ENCODE measurements around the gene BSCL2.
A peak's percentile ranks its signal among the peaks of the same experiment; 100 is the strongest.
"Not testable (repeated sequence)": the region's sequence is repeated elsewhere in the genome, so short reads cannot be mapped to it uniquely, and the experiment has no call there.

BSCL2 gene

DNA sequence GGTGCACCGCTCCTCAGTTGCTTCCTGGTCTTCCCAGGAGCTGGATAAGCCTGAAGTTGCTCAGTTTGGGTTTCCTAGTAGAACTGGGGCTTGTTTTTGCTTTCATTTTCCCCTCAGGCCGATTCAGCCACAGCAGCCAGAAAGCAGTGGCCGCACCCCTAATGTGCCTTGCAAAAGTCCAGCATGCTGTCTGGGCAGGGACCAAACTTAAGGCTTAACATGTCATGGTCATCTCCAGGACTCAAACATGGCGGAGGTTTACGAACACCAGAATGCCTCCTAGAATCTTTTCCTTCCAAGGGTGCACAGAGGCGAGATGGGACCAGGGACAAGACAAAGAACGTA, 2.7 kb upstream of the BSCL2 start:
- H3K4me3 ChIP-seq (ENCODE audit: low read length), result peak overlapping the region; percentile 57; the same call in 1 of the 2 replicates
- no peak for TF ChIP-seq ZNF274 (IDR thresholded peaks at IDR 0.05; ENCODE audit: low read depth, low read length)

DNA sequence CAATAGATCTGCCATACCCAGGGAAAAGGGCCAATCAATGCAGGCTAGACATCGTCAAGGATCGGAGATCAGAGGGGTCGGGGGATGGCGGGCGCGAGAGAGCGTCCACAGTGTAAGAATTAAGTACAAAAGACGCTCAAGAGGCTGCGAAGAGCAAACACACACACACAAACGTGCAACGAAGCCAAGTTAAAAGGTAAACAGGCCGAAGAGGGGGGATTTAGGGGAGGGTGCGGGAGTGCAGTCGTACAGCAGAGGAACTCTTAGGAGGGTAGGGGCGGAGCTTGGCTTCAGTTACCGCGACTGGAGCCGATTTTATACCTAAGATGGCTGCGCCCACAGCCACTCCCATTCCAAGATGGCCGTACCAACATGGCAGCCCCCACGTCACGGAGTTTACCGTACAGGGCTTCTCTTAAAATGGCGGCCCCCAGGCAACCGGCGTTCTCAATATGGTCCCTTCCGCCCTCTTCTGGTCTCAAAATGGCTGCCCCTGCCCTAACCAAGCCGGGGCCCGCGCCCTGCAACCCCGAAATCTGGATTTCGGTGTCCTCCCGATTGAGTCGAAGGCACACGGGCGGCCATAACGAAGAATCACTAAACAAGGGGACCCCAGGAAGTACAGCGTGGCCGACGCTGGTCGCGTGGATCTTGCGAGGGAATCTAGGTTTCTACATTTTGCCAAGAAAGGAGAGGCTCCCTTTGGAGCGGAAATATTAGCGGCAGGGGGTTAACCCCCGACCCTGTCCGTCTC, 2.2 kb upstream of the BSCL2 start:
- no peak for TF ChIP-seq ZNF274 (IDR thresholded peaks at IDR 0.05; ENCODE audit: low read depth, low read length)
- H3K4me3 ChIP-seq (ENCODE audit: low read length), result peak overlapping the region; percentile 63; the same call in 1 of the 2 replicates

DNA sequence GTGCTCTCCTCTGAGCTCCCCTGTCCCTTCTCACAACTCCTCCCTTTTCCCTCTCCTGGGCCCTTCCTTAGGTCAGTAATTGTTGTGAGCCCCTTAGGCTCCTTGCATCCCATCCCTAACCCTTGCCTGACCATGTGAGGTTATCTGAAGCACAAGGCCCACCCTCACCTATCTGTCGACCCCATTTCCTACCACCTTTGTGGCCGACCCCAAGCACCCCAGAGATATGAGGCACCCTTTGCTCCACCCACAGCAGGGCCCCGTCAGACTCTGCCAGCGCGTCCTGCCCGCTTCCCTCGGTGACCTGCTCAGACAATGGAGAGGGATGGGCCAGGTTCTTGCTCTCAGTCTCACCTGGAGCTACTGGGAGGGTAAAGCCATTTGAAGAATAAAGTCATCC, 1.6 kb upstream of the BSCL2 start:
- H3K4me3 ChIP-seq (ENCODE audit: low read length), result peak overlapping the region; percentile 63; the same call in 1 of the 2 replicates
- no peak for TF ChIP-seq ZNF274 (IDR thresholded peaks at IDR 0.05; ENCODE audit: low read depth, low read length)

DNA sequence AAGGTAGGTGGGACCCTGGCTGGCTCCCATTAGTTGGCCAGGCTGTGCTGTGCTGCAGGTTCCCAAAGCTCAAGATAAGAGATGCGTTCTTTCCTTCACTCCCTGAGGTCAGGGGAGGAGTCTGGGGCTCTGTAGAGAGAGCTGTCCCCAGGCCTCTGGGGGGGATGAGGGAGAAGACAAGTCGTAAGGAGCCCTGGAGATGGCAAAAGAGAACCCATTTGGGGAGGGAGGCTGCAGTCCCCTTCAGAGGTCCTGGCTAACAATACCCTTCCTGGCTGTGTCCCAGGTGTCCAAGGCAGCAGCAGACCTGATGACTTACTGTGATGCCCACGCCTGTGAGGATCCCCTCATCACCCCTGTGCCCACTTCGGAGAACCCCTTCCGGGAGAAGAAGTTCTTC, 1.2 kb upstream of the BSCL2 start:
- no peak for TF ChIP-seq ZNF274 (IDR thresholded peaks at IDR 0.05; ENCODE audit: low read depth, low read length)
- peak overlapping the region; percentile 63; the same call in 1 of the 2 replicates for H3K4me3 ChIP-seq (ENCODE audit: low read length)

DNA sequence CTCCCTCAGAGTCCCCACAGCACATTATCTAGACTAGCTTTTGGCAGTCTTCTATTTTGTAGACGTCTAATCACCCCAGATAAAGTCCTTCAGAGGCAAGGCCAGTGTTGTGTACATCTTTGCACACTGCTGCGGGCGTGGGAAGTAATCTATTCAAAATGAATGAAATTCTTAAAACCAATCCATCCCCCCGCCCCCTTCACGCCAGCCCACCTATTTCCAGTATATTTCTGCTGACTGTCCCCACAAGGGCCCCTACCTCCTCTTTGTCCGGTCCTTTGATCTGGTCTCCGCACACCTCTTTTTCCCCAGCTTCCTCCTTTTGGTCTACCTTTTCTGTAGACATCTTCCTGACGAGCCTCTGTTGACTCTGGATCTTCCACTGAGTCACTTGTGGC, 375 bp downstream of the BSCL2 start:
- TF ChIP-seq ZNF274 (IDR thresholded peaks at IDR 0.05; ENCODE audit: low read depth, low read length), result no peak
- H3K4me3 ChIP-seq (ENCODE audit: low read length), result peak overlapping the region; percentile 37; the same call in 1 of the 2 replicates

DNA sequence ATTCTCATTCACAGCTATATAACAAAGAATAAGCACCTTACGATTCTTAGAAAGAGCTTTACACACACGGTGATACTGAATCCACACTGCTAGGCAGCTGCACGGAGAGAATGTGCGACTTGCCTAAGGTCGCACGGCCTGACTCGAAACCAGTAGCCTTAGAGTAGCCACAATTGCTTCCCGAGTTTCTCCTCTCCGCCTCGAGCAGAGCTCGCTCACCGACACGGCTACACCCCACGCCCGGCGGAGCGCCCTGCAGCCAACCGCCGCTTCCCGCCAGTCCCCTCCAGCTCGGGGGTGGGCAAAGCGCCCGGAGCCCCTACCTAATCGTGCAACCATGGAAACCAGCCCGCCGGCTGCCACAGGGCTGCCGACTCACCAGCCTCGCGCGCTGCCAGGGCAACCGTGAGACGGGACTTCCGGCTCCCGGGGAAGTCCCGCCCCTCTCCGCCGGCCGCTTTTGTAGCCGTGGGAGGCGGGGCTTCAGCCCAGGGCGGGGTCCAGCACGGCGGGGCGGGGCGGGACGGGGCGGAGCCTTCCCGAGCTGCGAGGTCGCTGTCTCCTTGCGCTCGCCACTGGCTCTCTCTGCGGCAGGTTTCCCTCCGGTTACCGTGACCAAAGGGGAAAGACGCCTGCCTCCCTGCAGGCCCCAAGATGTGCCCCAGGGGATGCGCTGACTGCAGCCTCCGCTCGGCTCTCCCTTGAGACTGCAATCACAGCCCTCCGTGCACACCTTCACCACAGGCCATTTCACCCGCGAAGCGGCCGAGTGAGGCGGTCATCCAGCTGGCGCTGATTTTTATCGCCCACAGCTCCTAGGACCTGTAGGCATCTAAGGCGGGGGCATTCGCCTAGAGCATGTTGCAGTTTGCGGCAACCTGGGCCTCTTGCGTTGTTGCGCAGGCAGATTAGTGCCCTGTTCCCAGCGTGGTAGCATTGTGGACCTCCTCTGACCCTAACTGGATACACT, 1.1 kb downstream of the BSCL2 start:
- TF ChIP-seq ZNF274 (IDR thresholded peaks at IDR 0.05; ENCODE audit: low read depth, low read length), result no peak

DNA sequence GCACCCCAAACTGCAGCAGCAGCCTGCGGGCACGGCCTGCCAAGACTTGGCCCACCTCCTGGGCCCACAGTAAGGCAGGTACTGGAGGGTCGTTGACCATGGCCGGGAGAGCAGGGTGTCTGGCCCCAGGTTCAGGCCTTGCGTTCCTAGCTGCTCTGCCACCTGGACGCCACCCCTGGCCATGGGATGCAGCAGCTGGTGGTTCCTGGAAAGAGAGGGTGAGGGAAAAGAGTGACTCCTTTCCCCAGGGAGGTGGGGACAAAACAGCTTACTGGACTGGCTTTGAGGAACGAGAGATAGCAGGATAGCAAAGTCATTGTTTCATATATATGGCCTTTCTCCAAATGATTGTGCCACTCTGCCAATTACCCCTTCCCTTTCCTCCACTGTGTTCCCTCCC, 1.8 kb downstream of the BSCL2 start:
- peak overlapping the region; percentile 68 for H3K4me3 ChIP-seq (ENCODE audit: low read length)
- no peak for TF ChIP-seq ZNF274 (IDR thresholded peaks at IDR 0.05; ENCODE audit: low read depth, low read length)

More for the DNA sequence above, 1.1 kb downstream of the BSCL2 start:
- H3K4me3 ChIP-seq (ENCODE audit: low read length), result peak overlapping the region; percentile 68

DNA sequence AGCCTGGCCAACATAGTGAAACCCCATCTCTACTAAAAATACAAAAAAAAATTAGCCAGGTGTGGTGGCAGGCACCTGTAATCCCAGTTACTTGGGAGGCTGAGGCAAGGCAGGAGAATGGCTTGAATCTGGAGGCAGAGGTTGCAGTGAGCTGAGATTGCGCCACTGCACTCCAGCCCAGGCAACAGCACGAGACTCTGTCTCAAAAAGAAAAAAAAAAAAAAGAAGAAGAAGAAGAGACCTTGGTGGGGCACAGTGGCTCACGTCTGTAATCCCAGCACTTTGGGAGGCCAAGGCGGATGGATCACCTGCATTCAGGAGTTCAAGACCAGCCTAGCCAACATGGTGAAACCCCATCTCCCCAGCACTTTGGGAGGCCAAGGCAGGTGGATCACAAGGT, 3.3 kb downstream of the BSCL2 start:
- H3K4me3 ChIP-seq (ENCODE audit: low read length), result not testable (repeated sequence)

DNA sequence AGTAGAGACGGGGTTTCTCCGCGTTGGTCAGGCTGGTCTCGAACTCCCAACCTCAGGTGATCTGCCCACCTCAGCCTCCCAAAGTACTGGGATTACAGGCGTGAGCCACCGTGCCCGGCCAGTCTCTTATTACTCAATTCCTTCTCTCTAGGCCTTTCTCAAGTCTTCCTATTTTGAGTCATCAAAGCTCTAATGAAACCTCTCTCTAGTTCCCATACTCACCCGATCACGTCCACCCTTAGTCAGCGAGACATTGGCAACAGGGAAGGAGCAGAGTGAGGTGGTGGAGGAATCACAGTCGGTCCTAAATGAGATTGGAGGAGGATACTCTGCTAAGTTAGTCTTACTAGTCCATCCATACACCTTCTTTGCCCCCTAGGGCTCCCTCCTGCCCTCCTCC, 5.0 kb downstream of the BSCL2 start:
- TF ChIP-seq ZNF274 (IDR thresholded peaks at IDR 0.05; ENCODE audit: low read depth, low read length), result no peak
- H3K4me3 ChIP-seq (ENCODE audit: low read length), result no peak overlapping the region

DNA sequence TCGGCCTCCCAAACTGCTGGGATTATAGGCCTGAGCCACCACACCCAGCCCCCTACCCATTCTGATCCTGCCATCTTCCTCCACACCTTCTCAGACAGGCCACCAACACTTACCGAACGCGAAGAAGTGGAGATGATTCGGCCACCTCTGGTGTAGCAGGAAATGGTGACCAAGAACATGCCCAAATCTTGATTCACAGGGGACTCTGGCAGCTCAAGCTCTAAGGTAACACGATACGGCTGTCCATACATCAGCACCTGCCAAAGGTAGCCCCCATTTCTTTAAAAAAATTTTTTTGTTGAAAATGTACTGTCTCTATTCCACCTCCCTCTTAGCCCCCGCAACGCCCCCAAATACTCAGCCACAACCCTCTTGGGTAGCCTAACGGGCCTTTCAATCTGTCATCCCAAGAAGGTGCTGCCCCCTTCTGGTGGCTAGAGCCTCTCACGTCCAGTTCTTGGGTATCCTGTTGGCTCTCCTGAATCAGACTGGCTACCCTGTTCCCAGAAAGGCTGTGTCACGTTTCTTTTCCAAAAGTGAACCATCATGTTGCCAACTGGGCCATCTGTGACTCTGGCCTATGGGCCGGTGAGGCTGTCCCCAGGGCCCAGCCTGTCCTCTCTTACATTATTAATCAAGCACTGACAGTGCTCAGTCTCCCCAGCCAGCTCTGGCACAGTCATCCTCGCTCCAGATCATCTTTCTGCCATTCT, 12.6 kb downstream of the BSCL2 start:
- no peak for TF ChIP-seq ZNF274 (IDR thresholded peaks at IDR 0.05; ENCODE audit: low read depth, low read length)
- no peak overlapping the region for H3K4me3 ChIP-seq (ENCODE audit: low read length)

DNA sequence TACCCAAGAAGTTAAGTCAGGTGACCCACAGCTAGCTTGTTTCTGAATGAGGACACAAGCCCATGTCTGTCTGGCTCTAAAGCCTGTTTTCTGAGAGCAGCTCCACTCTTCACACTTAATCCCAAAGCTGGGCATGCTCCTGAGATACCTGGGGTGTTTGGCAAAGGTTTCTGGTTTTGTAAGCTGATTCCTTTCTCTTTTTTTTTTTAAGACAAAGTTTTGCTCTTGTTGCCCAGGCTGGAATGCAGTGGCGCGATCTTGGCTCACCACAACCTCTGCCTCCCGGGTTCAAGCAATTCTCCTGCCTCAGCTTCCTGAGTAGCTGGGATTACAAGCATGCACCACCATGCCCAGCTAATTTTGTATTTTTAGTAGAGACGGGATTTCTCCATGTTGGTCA, 13.6 kb downstream of the BSCL2 start:
- not testable (repeated sequence) for H3K4me3 ChIP-seq (ENCODE audit: low read length)

DNA sequence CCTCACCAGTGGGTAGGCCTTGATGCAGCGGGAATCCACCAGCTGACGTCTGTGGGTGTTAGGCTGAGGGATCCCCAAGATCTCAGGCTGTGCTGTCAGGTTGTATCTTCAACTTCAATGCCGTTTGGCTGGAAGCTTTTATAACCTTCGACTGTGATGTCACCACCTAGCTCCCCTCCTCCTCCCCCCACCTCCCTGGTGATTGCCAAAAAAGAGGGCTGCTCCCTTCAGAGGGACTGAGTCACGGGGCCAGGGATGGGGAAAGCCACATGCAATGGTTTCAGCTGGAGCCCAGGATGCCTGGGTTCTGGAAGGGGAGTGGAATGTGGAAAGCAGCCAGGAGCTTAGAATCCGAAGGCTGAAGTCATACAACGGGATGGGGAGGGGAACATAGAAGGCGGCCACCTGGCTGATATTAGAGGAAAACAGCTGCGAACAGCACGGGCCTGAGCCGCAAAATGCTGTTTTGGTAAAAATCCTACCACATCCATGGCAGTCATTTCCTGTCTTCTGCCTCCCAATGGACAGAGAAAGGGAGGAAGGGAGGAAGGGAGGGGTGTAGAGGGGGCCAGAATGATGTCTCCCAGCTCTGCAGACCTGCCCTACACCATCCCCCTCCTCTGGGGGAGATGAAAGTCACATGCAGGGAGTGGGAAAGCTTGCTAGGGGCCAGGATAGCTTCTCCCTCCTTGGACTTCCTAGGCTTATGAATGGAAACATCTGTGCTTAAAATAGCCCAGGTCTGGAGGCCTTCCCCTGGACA, 17.6 kb downstream of the BSCL2 start, which contains the start of gene LRRN4CL:
Gene LRRN4CL, minus strand, starts transcription at position 110 of the 763 bp plus-strand sequence. CDS start 1,022 bp downstream, outside the sequence.
- no peak within 1 kb of the TSS for H3K4me3 ChIP-seq (ENCODE audit: low read length)
- TF ChIP-seq ZNF274 (IDR thresholded peaks at IDR 0.05; ENCODE audit: low read depth, low read length), result no peak

DNA sequence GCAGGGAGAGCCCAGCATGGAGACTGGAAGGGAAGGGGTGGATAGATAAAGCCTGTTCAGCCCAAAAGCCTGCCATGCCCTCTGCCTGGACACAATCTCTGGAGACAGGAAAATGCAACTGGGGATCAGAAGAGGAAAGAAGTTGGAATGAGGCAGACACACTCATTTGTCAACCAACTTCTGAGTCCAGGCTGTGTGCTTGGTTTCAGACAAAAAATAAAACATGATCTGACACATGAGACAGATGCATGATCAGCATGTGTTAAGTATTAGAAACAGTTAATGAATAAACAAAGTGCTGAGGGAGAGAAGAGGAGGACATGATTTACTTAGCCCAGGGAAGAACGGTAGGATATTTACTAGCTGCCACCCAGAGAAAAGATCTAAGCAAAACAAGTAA, 18.7 kb downstream of the BSCL2 start:
- no peak for TF ChIP-seq ZNF274 (IDR thresholded peaks at IDR 0.05; ENCODE audit: low read depth, low read length)
- no peak overlapping the region for H3K4me3 ChIP-seq (ENCODE audit: low read length)
